ENCODE results near the gene PPID.
"Not testable (repeated sequence)": the region's sequence is repeated elsewhere in the genome, so short reads cannot be mapped to it uniquely, and the experiment has no call there.

The PPID gene

DNA sequence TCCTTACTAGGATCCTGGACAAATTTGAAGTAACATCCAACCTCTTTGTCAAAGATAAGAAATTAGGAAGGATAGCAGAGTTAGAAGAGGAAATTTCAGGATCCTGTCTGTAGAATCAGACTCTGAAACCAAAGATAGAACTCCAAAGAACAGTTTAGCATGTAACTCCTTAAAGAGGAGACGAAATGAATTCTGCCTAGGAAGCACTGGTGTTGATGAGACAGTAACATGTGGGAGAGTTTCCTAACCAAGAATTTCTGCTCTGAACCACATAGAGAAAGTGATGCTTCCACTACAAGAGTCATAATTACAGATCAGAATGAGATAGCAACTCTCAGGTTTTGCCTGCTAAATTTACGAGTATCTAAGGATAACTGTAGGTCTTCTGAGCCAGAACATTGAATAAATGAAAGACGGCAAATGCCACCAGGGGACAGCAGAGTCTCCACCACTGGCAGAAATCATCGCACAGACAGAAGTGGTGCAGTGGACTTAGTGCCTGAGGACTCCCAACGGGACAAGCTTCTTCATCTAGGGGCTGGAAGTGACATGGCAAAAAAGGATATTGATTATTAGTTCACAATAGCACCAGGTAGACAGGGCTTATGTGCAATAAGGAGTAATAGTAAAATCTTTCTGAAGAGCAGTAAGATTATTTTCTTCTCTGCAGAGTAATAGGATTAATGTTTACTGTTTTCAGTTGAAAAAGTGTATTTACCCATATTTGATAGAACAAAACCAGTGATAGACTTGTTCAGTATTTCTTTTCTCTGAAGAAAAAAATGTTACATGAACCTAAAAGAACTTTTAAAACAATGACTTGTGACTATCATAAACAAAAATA is 6.7 kb upstream of the PPID start:
- peak; percentile 36 for DNase-seq

DNA sequence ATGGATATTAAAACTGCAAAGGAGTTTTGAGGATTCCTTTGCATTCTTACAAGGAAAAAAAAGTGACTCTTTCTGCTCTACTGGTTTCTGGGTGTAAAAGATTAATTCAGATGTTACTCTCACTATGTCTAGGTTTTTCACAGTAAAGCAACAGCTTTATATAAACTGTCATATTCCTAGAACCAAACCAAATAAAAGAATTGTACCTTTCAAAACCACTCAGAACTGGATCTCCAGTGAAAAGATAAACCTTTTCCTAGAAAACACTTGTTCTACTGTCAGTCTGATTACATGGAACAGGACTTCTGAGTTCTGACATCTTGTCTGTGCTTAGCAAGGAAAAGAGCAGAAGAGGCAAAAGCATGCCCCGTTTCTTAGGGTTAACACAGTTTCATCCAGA is 5.0 kb upstream of the PPID start:
- DNase-seq = no peak

DNA sequence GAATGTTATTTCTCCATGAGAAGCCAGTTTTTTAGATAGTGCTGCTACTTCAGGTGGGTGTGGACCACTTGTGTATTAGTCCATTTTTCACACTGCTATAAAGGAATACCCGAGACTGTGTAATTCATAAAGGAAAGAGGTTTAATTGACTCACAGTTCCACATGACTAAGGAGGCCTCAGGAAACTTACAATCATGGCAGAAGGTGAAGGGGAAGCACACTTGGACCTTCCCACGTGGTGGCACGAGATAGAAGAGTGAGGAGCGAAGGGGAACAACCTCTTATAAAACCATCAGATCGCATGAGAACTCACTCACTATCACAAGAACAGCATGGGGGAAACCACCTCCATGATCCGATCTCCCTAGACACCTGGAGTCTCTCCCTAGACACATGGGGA is 3.4 kb upstream of the PPID start:
- DNase-seq = no peak

DNA sequence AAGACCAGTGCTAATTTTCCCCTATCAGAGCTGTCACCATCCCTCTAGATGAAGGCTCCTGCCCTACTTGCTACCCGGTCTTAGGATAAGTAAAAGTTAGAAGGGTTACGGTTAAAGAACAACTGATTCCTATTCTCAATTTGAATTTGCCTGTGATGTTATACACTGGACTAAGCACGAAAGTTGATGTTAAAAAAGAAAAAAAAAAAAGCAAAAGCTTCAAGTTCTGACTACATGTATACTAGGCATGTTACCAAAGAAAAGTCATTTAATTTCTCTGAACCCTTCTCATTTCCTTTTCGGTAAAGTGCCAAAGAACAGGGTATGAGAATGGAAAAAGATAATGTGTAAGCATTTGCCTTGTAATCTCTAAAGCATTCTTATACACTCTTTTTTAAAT is 1.4 kb upstream of the PPID start:
- DNase-seq = no peak

DNA sequence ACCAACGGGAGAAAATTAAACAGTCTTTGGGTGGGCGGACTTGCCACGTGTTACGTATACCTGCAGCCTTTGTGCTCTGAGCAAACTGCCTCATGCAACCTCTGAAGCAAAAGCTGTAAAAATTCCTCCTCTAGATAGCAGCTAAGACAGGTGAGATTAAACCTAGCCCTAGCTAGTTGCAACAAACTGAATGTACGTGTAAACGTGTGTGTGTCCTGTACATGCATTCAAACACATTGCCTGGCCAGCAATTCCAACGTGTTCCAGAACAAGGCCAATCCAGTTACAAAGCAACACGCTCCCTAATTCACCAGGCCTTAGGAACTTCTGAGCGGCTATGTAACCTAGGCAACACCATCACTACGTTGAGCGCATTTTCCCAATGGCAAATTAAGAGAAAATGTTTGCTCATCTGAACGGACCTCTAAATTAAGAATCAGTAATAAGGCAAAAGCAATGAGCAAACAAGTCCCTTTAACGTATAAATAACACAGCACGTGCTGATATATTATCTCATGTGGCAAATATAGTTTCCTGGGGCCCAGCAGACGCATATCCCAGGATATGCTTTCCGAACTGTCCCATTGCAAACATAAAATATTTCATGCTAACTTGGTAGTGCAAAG is 792 bp downstream of the PPID start:
- DNase-seq = no peak

DNA sequence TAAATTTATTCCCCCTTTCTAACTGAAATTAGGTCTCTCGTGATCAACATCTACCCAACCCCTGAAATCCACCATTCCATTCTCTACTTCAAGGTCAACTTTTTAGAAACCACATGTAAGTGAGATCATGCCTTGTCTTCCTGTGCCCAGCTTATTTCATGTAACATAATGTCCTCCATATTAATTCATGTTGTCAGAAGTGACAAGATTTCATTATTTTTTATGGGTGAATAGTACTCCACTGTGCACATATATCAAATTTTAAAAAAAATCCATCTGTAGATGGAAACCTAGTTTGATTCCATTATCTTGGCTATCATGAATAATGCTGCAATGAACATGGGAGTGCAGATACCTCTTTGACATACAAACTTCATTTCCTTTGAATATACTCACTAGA is 1.5 kb downstream of the PPID start:
- no peak for DNase-seq

DNA sequence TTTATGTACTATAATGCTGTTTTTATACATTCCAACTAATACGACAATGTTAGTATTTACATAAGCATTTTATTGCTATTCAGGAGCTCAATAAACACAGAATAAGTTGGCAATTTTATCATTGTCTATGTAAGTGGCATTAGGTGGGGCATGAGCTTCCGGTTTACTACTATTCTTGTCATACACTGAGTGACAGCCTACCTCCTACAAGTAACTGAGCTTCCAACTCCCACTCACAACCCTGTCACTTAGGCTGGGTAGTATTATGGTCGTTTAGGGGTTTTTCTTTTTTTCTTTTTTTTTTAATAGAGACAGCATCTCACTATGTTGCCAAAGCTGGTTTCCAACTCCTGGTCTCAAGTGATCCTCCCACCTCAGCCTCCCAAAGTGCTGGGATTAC is 7.4 kb downstream of the PPID start:
- DNase-seq = no peak

DNA sequence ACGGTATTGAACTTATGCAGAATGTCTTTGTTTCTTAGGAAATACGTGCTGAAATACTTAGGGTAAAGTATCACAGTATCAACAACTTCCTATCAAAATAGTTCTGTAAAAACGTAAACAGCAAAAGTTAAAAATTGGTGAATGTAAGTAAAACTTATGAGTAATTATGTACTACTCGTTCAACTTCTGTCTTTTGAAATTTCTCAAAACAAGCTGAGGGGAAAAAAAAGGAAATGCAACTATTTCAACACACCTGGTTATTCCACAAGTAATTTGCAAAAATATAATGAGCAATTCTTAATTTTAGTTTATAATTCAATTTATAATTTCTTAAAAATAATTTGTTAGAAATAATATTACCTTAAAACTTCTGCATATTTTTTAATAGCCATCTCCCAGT is 8.3 kb downstream of the PPID start:
- DNase-seq = no peak

DNA sequence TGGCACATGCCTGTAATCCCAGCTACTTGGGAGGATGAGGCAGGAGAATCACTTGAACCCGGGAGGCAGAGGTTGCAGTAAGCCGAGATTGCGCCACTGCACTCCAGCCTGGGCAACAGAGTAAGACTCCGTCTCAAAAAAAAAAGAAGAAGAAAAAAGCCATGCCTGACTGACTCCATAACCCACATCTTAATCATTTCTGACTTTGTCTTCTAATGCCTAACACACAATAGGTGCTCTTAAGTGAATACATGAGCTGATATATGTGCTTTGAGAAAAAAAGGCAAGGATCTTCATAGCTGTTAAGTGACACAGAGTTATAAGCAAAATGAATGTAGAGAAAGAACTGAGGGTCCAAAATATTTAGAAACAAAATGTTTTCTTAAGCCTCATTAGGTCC is 10.6 kb downstream of the PPID start:
- not testable (repeated sequence) for DNase-seq

DNA sequence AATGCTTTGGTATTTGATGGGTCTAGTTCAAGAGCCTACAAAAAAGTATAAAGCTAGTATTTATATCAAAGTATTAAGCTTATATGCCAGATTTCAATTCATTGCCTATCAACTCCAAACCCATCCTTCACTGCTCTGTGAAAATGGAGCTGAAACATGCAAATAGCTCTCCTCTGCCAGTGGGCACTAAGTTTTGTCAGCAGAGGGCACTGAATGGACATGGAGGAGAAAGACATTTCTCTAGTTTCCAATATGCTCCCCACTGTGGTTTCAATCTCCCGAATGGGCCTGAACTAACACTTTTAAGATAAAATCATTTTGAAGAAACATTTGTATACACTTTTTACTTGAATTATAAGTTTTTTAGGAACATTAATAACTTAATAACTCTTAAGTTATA is 12.4 kb downstream of the PPID start:
- no peak for DNase-seq

DNA sequence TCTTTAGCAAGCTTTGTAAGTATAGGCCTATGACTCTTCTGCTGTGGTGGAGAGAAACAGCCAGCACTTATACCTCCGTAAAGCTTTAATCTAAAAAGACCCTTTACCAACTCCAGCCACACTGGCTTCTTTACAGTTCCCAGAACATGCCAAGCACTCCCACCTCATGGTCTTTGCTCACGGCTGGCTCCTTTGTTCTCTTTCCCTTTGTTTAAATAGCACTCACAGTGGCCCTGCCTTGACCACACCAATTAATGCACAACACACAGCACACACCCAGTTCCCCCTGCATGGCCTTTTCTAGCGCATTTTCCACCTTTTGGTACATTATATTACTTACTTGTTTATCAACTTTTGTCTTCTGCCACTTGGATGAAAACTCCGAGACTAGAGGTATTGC is 18.9 kb downstream of the PPID start:
- no peak for DNase-seq

DNA sequence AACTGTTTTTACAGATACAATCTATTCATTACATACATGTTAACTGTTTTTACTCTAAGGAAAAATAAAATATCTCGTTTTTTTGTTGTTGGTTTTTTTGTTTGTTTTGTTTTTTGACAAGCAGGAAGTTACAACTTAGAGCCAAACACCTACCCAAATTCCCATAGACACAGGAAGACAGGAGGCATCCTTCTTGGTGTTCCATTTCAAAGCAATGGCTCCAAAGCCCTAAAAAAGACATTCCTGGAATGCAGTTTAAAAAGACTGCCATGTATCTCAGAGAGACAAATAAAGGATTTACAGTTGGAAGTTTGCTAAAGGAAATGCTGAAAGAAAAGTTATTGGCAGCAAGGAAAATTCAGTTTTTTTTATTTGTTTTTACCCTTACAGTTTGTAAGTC is 34.4 kb downstream of the PPID start:
- no peak for DNase-seq

DNA sequence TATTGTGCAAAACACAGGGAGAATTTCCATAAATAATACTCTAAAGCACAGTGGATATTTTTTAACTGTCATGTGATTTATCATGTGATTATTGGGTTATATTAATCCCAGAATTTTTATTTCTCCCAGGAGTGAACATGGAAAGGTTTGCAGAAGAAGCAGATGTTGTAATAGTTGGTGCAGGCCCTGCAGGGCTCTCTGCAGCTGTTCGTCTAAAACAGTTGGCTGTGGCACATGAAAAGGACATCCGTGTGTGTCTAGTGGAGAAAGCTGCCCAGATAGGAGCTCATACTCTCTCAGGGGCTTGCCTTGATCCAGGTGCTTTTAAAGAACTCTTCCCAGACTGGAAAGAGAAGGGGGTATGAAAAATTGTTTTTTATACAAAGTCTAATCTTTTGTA is 41.1 kb downstream of the PPID start:
- no peak for DNase-seq

DNA sequence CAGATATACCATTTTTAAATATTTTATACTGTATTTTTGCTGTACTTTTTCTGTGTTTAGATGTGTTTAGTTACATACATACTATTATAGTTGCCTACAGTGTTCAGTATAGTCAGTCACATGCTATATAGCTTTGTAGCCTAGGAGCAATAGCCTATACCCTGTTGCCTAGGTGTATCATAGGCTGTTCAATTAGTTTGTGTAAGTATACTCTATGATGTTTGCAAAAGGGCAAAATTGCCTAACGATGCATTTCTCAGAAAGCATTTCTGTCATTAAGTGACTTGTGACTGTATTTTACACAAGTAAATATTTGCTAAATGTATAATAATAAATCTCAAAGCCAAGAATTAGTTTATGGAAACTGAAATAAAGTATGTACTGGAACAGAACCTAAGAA is 41.6 kb downstream of the PPID start:
- DNase-seq = no peak

DNA sequence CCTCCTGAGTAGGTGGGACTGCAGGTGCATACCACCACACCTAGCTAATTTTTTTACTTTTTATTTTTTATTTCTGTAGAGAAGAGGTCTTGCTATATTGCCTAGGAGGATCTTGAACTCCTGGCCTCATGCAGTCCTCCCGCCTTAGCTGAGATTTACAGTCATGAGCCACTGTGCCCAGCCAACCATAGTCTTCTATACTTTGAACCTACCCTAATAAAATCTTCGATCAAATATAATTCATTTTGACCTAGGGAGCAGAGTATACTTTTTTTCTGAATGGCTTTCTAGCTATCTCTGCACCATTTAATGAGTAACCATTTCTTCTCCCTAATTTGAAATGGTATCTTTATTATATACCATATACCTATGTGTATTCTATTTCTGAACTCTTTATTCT is 44.4 kb downstream of the PPID start:
- no peak for DNase-seq

DNA sequence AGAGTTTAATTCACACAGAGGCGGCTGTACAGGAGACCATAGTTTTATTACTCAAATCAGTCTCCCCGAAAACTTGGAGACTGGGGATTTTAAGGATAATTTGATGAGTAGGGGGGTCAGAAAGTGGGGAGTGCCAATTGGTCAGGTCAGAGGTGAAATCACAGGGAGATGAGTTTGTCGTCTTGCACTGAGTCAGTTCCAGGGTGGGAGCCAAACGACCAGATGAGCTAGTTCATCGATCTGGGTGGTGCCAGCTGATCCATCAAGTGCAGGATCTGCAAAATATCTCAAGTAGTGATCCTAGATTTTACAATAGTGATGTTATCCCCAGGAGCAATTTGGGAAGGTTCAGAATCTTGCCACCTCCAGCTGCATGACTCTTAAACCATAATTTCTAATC is 47.1 kb downstream of the PPID start:
- DNase-seq = no peak

DNA sequence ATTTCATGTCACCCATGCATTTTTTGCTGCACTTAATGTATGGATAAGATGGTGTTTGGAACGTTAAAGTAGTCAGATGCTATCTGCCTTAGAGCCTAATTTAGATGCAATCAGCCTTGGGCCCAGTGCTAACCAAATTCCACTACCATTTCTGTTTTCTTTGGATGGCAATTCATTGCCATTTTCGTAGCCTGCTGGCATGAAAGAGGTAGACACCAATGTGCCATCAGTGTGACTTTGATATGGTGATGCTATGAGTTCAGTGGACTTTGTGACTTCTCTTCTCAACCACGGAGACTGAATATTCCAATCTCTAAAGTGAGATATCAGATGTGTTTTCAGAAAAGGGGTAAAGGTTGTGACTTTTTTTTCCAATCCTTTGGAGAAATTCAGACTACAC is 49.6 kb downstream of the PPID start:
- no peak for DNase-seq

DNA sequence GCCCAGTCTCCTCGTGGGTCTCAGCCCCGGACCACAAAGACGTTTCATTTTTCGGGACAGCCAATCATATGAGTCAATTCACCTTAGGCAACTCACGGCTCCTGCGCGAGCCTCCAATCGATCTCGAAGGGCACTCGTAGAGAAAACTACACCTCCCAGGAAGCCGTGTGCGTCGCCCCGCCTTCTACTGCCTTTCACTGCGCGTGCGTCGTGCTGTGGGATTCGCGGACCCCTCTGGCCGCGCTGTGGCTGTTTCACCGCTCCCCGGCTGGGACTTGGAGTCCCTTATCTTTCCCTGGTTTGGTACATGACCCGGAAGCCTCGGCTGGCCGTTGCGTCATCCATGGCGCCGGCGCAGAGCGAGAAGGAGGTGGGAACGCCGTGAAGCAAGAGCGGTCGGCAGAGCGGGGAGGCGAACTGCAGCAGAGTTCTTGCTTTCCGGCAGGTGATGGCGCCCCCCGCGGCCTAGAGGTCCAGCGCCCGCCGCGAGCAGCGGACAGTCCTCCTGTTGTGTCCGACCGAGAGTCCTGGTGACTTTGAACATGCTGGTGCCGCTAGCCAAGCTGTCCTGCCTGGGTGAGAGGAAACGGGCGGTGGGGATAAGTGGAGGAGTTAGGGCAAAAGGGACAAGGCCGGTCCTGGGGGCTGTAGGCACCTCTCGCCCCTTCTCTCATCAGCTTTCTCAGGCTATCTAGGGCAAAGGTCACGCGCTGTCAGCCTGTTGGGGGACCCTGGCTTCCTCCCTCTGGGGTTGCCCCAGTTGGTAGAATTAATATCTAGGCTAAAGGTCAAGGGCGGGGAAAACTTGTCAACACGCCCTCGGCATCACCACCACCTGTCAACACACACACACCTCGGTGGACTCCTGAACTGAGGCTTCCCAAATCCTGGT is 51.0 kb downstream of the PPID start, which contains the start of gene ETFDH:
TSS of gene ETFDH (plus strand) at position 382 of the 892 bp plus-strand sequence. CDS start at position 543, 161 bp downstream.
- DNase-seq = peak; percentile 98

DNA sequence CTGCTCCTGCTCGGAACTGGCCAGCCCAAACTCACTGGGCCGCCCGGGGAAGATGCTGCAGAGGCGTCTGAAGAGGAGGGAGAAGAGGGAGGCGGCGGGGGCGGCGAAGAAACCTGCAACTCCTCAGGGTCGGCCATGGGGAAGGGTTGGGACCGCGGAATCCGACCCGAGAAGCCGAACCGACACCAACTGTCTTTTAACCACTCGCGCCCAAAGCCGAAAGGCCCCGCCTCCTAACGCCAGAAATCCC is 51.6 kb downstream of the PPID start, which contains the start of gene C4orf46:
TSS of gene C4orf46 (minus strand) at position 223 of the 250 bp plus-strand sequence. CDS start at position 137, 86 bp downstream.
- DNase-seq = no peak

DNA sequence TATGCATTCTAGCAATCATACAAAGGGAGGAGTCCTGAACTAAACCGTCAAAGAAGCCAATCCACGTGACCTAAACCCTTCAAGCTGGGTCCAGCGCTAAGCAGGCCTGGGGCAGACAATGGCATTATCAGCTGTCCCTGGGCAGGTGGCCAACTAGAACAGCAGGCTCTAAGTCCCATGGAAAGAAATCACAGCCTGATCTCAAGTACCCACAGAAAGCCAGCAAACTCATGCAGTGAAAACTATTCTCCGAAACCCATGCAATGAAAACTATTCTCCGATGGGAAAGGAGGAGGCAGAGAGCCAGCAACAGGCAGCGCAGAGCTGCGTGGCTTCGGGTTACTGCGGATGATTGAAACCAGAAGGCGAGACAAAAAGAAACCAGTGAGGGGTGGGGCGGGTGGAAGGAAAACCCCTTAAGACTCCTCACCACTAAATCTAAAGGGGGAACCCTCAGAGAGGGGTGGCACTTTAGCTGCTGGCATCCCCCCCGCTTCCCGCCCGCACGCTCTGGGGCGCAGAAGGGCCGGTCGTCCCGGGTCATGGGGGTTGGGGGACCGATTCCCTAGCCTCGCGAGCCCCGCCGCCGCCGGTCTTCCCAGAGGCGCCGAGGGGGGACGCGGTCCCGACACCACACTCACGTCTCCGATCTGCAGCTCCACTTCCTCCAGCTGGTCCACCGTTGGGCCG is 52.1 kb downstream of the PPID start:
- peak; percentile 57 for DNase-seq

DNA sequence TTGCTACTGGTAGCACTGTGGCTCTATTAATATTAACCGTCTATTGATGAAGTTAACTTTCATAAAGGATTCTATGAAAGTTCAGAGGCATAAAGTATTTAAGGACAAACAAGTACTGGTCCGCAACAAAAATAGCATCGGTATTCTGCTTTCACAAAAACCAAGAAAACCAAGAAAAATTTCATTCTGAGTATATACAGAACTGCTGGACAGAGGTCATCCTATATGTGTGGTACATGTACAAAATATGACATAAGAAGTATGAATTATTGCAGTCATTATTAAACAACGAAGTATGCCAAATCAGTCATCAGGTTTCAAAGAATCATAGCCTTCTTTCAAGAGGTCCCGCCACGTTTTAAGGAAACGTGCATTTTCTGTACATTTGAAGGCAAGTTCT is 53.9 kb downstream of the PPID start:
- DNase-seq = no peak

DNA sequence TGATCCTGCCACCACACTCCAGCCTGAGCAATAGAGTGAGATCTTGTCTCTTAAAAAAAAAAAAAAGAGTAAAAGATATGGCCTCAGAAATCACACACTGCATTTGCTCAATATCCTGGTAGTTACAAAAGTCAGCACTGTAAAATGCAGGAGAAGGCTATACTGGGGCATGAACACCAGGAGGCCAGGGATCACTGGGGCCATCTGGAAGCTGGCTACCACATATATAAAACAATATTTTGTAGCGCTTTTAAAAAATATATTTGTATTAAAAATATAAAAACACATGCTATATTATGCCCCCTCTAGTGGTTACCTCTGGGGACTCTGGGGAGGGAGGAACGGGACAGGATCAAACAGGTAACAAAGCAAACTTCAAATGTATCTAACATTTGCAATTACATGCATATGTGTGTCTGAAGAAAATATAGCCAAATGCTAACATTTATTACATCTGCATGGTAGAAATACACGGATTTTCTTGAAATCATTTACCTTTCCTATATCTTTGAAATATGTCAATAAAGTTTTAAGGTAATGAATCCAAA is 55.5 kb downstream of the PPID start:
- DNase-seq = peak; percentile 25

DNA sequence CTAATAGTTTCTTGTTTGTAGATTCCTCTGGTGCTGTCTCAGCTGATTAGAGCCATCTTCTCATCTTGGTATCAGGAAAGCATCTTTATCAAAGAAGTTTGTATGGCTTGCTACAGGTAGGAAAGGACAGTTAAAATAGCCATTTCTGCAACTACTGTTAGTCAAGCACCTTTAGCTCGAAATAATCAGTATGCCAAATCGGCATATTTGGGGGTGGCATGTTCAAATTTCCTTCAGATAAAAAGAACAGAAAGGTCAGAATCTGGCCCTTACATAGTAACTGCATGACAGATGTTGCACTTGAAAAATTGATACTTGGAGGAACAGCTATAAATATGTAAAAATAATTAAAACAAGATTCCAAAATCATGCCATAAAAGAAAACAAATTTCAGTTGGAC is 56.3 kb downstream of the PPID start:
- no peak for DNase-seq

Data from central memory CD4-positive, alpha-beta T cell (primary cell).